T47D (cell line): Measurements from ENCODE around the gene RAB42.

Source experiments
- DNase-seq, 2 experiments: peaks; one replicate each; pipeline versions ENCODE4 v3.0.0 to v3.0.0-alpha.2; 2011 to 2012; ENCODE audit warnings: low read depth in 1 of 2, low spot score in 1 of 2
- JUND ChIP-seq: IDR thresholded peaks from 2 replicates; pipeline ENCODE4 v1.6.1; 2012; ENCODE audit warnings: low read depth
- in situ Hi-C: cut with HindIII; loops from 2 replicates; pipeline ENCODE4 v1.10.0; 2016; ENCODE audit warnings: low sequenced_read_pairs, low pct_unique_long_range_greater_than_20kb

Gene RAB42

GRCh38 chr1:28642847-28643635 is 51.0 kb downstream of the RAB42 start, which contains the start of gene TAF12:
Gene TAF12 (minus strand): TSS chr1:28643067. CDS start chr1:28622081, 20,986 bp downstream.
- DNase-seq, result peak; percentile 54 to 94
- in situ Hi-C loops, result no loop called here
- TF ChIP-seq JUND, result no peak

DNA sequence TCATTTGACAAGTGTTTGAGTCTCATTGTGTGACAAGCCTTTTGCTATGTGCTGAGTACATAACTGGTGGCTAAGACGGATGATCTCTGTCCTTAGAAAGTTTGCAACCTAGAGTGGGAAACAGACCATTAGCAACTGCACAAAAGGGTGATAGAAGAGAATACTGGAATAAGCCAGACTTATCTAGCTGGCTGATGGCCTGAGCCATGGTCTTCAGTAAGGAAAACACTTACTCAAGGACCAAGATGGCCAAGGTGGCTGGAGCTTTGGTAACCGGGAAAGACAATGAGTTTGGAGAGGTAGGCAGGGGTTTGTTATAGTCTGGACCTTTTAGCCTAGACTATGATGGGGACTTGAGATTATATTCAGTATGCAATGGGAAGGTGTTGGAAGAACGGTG is 52.4 kb downstream of the RAB42 start:
- in situ Hi-C loops, result no loop called here
- no peak for TF ChIP-seq JUND
- DNase-seq, result no peak
